GM12878 (cell line): ENCODE measurements around the gene LRBA. TPM values are rescaled to one million over a fixed set of nuclear protein-coding genes. Genes with fewer than 3 reads are reported as not detected.

ENCODE experiments used
- ATAC-seq: fragments of 200-7000 bp; cut with Tn5 transposase; 3 replicates; pipeline ENCODE4 v1.9.1; 2020; ENCODE audit warnings: mild to moderate bottlenecking, moderate library complexity
- BruUV-seq: library from RNA; stranded (reverse); fragments of 400-500 nt; replicated peaks from 2 replicates; lab custom pipeline; 2021; lab: Mats Ljungman, UMichigan
- CTCF ChIA-PET: fragments of 300-600 bp; sonication (Branson Sonifier 250); formaldehyde crosslinking; extraction: SDS; loops from one replicate; lab custom pipeline; 2021; ENCODE audit warnings: inconsistent platforms; lab: Yijun Ruan, JAX
- POLR2A ChIA-PET: fragments of 350-600 bp; formaldehyde crosslinking; extraction: SDS; loops from one replicate; lab custom pipeline; 2021; ENCODE audit warnings: inconsistent platforms; lab: Charles Lee
- RAD21 ChIA-PET: fragments of 300-600 bp; sonication (Branson Sonifier 250); formaldehyde crosslinking; loops from one replicate; lab custom pipeline; 2023; ENCODE audit warnings: antibody characterized with exemption; ENCODE audit not compliant: unreplicated experiment; lab: Charles Lee
- SMC1A ChIA-PET: fragments of 300-600 bp; sonication (Branson Sonifier 250); formaldehyde crosslinking; loops from one replicate; lab custom pipeline; 2023; ENCODE audit not compliant: unreplicated experiment, uncharacterized antibody; lab: Charles Lee
- DNase-seq: peaks from one replicate; pipeline ENCODE4 v3.0.0-alpha.2; 2011; ENCODE audit warnings: low read depth, low spot score
- FAIRE-seq: peaks from 3 replicates; lab custom pipeline; 2011; peaks lifted over from hg19 to GRCh38; lab: Jason Lieb, UNC
- H2AFZ ChIP-seq: 2 replicates; pipeline ENCODE4 v1.6.0; 2011; ENCODE audit warnings: low read depth, low read length, control low read depth; ENCODE audit not compliant: control insufficient read depth
- H3K27ac ChIP-seq: 2 replicates; pipeline ENCODE4 v1.5.1; 2011; ENCODE audit warnings: control low read depth; ENCODE audit not compliant: control insufficient read depth, insufficient read depth
- H3K27me3 ChIP-seq, 2 experiments: replicated peaks in 1 of 2; 2 replicates each; pipeline versions ENCODE4 v1.6.0 to v1.6.1; 2011; ENCODE audit warnings: low read length in 1 of 2; ENCODE audit not compliant: control insufficient read depth in 2 of 2, insufficient read depth in 2 of 2
- H3K36me3 ChIP-seq, 2 experiments: 2 replicates each; pipeline ENCODE4 v1.5.1; 2011; ENCODE audit warnings: low read length in 1 of 2; ENCODE audit not compliant: control insufficient read depth in 2 of 2, insufficient read depth in 2 of 2
- H3K4me1 ChIP-seq: 2 replicates; pipeline ENCODE4 v1.6.1; 2011; ENCODE audit warnings: mild to moderate bottlenecking, low read length, moderate library complexity, mixed read lengths; ENCODE audit not compliant: control insufficient read depth, insufficient read depth
- H3K4me2 ChIP-seq: 2 replicates; pipeline ENCODE4 v1.6.0; 2011; ENCODE audit warnings: control low read depth; ENCODE audit not compliant: control insufficient read depth, insufficient read depth
- H3K4me3 ChIP-seq: fragments of 200-600 bp; sonication (generic); 2 replicates; pipeline ENCODE4 v1.5.1; 2016
- H3K79me2 ChIP-seq: 2 replicates; pipeline ENCODE4 v1.6.0; 2011; ENCODE audit warnings: low read length; ENCODE audit not compliant: control insufficient read depth, insufficient read depth
- H3K9ac ChIP-seq: 2 replicates; pipeline ENCODE4 v1.8.0; 2011; ENCODE audit warnings: low read length, control low read depth, mixed read lengths; ENCODE audit not compliant: control insufficient read depth, insufficient read depth
- H3K9me3 ChIP-seq: replicated peaks from 3 replicates; pipeline ENCODE4 v1.5.1; 2011; ENCODE audit warnings: mild to moderate bottlenecking, low read length; ENCODE audit not compliant: control insufficient read depth, insufficient read depth
- H4K20me1 ChIP-seq: 2 replicates; pipeline ENCODE4 v1.6.0; 2011; ENCODE audit not compliant: control insufficient read depth, insufficient read depth
- BCL3 ChIP-seq: IDR thresholded peaks from 2 replicates; pipeline ENCODE4 v1.6.1; 2011; ENCODE audit warnings: borderline replicate concordance, low read depth, mild to moderate bottlenecking, moderate library complexity, low read length; ENCODE audit not compliant: insufficient read depth, poor library complexity, severe bottlenecking
- E2F4 ChIP-seq: IDR thresholded peaks from 2 replicates; pipeline ENCODE4 v1.6.1; 2012; ENCODE audit warnings: low read depth, low read length, improper control_type of control experiment
- EGR1 ChIP-seq, 2 experiments: IDR thresholded peaks; 1 replicate in 1 of 2; 2 replicates in 1 of 2; pipeline ENCODE4 v1.6.1; 2011 to 2012; ENCODE audit warnings: low read depth in 2 of 2, low read length in 2 of 2, borderline replicate concordance in 1 of 2, mild to moderate bottlenecking in 1 of 2, moderate library complexity in 1 of 2
- NR2C2 ChIP-seq: IDR thresholded peaks from 2 replicates; pipeline ENCODE4 v1.6.1; 2011; ENCODE audit warnings: borderline replicate concordance, low read depth; ENCODE audit not compliant: control insufficient read depth, insufficient read length
- YY1 ChIP-seq: IDR thresholded peaks from 2 replicates; pipeline ENCODE4 v1.6.1; 2011; ENCODE audit warnings: low read depth, mild to moderate bottlenecking, low read length
- ZZZ3 ChIP-seq: IDR thresholded peaks from 2 replicates; pipeline ENCODE4 v1.6.1; 2011; ENCODE audit warnings: low read depth; ENCODE audit not compliant: control insufficient read depth, insufficient read length
- in situ Hi-C: fragments of 300-500 bp; cut with MboI; formaldehyde crosslinking; loops from 9 replicates; pipeline ENCODE4 v1.14.3; 2018; ENCODE audit warnings: mixed read lengths
- intact Hi-C: fragments of 100-400 bp; cut with micrococcal nuclease; formaldehyde crosslinking; loops from one replicate; pipeline ENCODE4 v1.14.2; 2022; ENCODE audit not compliant: unreplicated experiment
- polyA plus RNA-seq, 11 experiments: library from polyadenylated mRNA; depleted of rRNA in 4 of 11; unstranded in 6 of 11; stranded (reverse) in 5 of 11; fragments of >200 nt; fragmentation: Nextera tagmentation in 4 of 11; fragmentation: Illumina TruSeq in 1 of 11; extraction: Ambion mirVana in 4 of 11; extraction: Trizol in 1 of 11; gene quantifications; 1 replicate in 1 of 11; 2 replicates in 10 of 11; pipeline versions ENCODE4 v1.2.1 to v1.2.3, GENCODE V29; 2011 to 2016; ENCODE audit warnings: inconsistent platforms in 2 of 11, missing spikeins in 2 of 11, low read depth in 1 of 11
- total RNA-seq, 4 experiments: library from RNA; depleted of rRNA in 3 of 4; stranded (reverse); fragments of >200 nt in 3 of 4; fragmentation: Illumina TruSeq in 1 of 4; extraction: Trizol in 1 of 4; gene quantifications; 2 replicates each; pipeline versions ENCODE4 v1.2.1 to v1.2.3, GENCODE V29; 2013 to 2021
- TF ChIP-seq, protein P1 (sequence below): IDR thresholded peaks from 2 replicates; pipeline ENCODE4 v1.6.1; 2012; ENCODE audit warnings: low read length, inconsistent platforms
- TF ChIP-seq, protein P2 (sequence below): fragments of 450-650 bp; IDR thresholded peaks from 2 replicates; pipeline ENCODE4 v1.6.1; 2016; ENCODE audit warnings: mild to moderate bottlenecking

LRBA gene
- total and polyA plus RNA-seq, 10 of the 15 experiments (the other 5 are each of a cell fraction or from before 2014, with no cell fraction given): 20.3 to 93.4 (median 55.0) TPM

GRCh38 chr4:150943126-150943525 is 72.0 kb downstream of the LRBA start:
- BruUV-seq: no TSS peak
- FAIRE-seq (no peak), ATAC-seq (no peak), DNase-seq (no peak)
- Histone ChIP-seq H4K20me1 (no peaks in the 10 kb centered on the region), H3K4me2 (no peak overlapping the region), H3K27me3 (no peaks in the 10 kb centered on the region), H3K79me2 (peaks cover 21% of the 10 kb centered on the region), H3K27ac (no peak overlapping the region), H2AFZ (no peak overlapping the region), H3K4me3 (no peak overlapping the region), H3K36me3 (no peaks in the 10 kb centered on the region), H3K9me3 (no peaks in the 10 kb centered on the region; the same call in 2 of the 3 replicates), H3K4me1 (0 out of 2 replicates have a peak, but pooled peaks cover 4% of the 10 kb centered on the region), H3K9ac (no peak overlapping the region)
- ChIA-PET POLR2A (interaction anchor here (0.5 to 1.3 kb wide), 5 partner anchors 8 to 327 kb away, joined by 3 to 6 read pairs (median 3); no protein-coding TSS in a partner anchor), RAD21 (interaction anchor here (1.2 to 1.5 kb wide), 6 partner anchors 8 to 155 kb away, joined by 3 to 8 read pairs (median 4); partner anchors contain the start of gene LRBA), CTCF (interaction anchor here (0.8 to 3.9 kb wide), 7 partner anchors 19 to 76 kb away, joined by 3 to 21 read pairs (median 3); no protein-coding TSS in a partner anchor), SMC1A (interaction anchor here (0.8 to 2.9 kb wide), 8 partner anchors 8 to 160 kb away, joined by 3 to 13 read pairs (median 4); no protein-coding TSS in a partner anchor)
- TF ChIP-seq, protein P1, sequence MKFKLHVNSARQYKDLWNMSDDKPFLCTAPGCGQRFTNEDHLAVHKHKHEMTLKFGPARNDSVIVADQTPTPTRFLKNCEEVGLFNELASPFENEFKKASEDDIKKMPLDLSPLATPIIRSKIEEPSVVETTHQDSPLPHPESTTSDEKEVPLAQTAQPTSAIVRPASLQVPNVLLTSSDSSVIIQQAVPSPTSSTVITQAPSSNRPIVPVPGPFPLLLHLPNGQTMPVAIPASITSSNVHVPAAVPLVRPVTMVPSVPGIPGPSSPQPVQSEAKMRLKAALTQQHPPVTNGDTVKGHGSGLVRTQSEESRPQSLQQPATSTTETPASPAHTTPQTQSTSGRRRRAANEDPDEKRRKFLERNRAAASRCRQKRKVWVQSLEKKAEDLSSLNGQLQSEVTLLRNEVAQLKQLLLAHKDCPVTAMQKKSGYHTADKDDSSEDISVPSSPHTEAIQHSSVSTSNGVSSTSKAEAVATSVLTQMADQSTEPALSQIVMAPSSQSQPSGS: no peak
- TF ChIP-seq, protein P2, sequence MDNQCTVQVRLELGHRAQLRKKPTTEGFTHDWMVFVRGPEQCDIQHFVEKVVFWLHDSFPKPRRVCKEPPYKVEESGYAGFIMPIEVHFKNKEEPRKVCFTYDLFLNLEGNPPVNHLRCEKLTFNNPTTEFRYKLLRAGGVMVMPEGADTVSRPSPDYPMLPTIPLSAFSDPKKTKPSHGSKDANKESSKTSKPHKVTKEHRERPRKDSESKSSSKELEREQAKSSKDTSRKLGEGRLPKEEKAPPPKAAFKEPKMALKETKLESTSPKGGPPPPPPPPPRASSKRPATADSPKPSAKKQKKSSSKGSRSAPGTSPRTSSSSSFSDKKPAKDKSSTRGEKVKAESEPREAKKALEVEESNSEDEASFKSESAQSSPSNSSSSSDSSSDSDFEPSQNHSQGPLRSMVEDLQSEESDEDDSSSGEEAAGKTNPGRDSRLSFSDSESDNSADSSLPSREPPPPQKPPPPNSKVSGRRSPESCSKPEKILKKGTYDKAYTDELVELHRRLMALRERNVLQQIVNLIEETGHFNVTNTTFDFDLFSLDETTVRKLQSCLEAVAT: no peak
- no peak for TF ChIP-seq EGR1 (IDR thresholded peaks at IDR 0.05; ENCODE audit: borderline replicate concordance in 1 of 2, low read depth in 2 of 2, low read length in 2 of 2)
- no peak for TF ChIP-seq E2F4
- no peak for TF ChIP-seq NR2C2
- TF ChIP-seq YY1: no peak
- TF ChIP-seq ZZZ3: no peak
- TF ChIP-seq BCL3: no peak
- intact Hi-C loops: no loop called here
- in situ Hi-C loops: no loop called here
